A549 (cell line): Measurements from ENCODE around the gene PTPRN2.

ENCODE experiments used
- CTCF ChIP-seq: fragments of >200 bp; sonication (Bioruptor Twin); formaldehyde crosslinking; IDR thresholded peaks from 3 replicates; pipeline ENCODE4 v1.5.1; 2016
- ESRRA ChIP-seq: fragments of 150-350 bp; IDR thresholded peaks from 2 replicates; pipeline ENCODE4 v1.6.1; 2014; ENCODE audit warnings: mild to moderate bottlenecking, low read length, borderline replicate concordance
- MAFK ChIP-seq: fragments of 450-650 bp; IDR thresholded peaks from 2 replicates; pipeline ENCODE4 v1.6.1; 2014; ENCODE audit not compliant: partially characterized antibody
- NR3C1 ChIP-seq: fragments of >200 bp; sonication (Bioruptor Twin); formaldehyde crosslinking; IDR thresholded peaks from 3 replicates; pipeline ENCODE4 v1.6.1; 2017
- TF ChIP-seq, protein P1 (sequence below): IDR thresholded peaks from 2 replicates; pipeline ENCODE4 v1.6.1; 2012

GRCh38 chr7:157687158-157687557 lies 900.5 kb downstream of the PTPRN2 start:
- TF ChIP-seq CTCF (no peak), ESRRA (no peak), NR3C1 (no peak), MAFK (no peak)
- TF ChIP-seq, protein P1, sequence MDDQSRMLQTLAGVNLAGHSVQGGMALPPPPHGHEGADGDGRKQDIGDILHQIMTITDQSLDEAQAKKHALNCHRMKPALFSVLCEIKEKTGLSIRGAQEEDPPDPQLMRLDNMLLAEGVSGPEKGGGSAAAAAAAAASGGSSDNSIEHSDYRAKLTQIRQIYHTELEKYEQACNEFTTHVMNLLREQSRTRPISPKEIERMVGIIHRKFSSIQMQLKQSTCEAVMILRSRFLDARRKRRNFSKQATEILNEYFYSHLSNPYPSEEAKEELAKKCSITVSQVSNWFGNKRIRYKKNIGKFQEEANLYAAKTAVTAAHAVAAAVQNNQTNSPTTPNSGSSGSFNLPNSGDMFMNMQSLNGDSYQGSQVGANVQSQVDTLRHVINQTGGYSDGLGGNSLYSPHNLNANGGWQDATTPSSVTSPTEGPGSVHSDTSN = no peak
